Hepatocyte (in vitro differentiated cells): ENCODE measurements around the gene DNAH5. TPM values are rescaled to one million over a fixed set of nuclear protein-coding genes. Genes with fewer than 3 reads are reported as not detected.
A peak's percentile ranks its signal among the peaks of the same experiment; 100 is the strongest.
"Not testable (repeated sequence)": the region's sequence is repeated elsewhere in the genome, so short reads cannot be mapped to it uniquely, and the experiment has no call there.

Experiments
- DNase-seq: peaks from one replicate; pipeline ENCODE4 v3.0.0-alpha.2; 2016; ENCODE audit warnings: low spot score
- H2AFZ ChIP-seq: fragments of 200-600 bp; sonication (generic); 2 replicates; pipeline ENCODE4 v1.6.0; 2016; ENCODE audit warnings: antibody characterized with exemption, mild to moderate bottlenecking
- H3K27ac ChIP-seq: fragments of 200-600 bp; sonication (generic); 2 replicates; pipeline ENCODE4 v1.5.1; 2016; ENCODE audit warnings: mild to moderate bottlenecking
- H3K27me3 ChIP-seq: fragments of 200-600 bp; sonication (generic); 2 replicates; pipeline ENCODE4 v1.6.1; 2016
- H3K36me3 ChIP-seq: fragments of 200-600 bp; sonication (generic); replicated peaks from 2 replicates; pipeline ENCODE4 v1.5.1; 2016; ENCODE audit warnings: low read depth; ENCODE audit not compliant: insufficient read depth
- H3K4me1 ChIP-seq: fragments of 200-600 bp; sonication (generic); 2 replicates; pipeline ENCODE4 v1.5.1; 2016; ENCODE audit warnings: mild to moderate bottlenecking, moderate library complexity; ENCODE audit not compliant: insufficient read depth
- H3K4me2 ChIP-seq: fragments of 200-600 bp; sonication (generic); 2 replicates; pipeline ENCODE4 v1.6.0; 2016
- H3K4me3 ChIP-seq: fragments of 200-600 bp; sonication (generic); 2 replicates; pipeline ENCODE4 v1.5.1; 2016; ENCODE audit warnings: mild to moderate bottlenecking
- H3K79me2 ChIP-seq: fragments of 200-600 bp; sonication (generic); 2 replicates; pipeline ENCODE4 v1.6.0; 2017; ENCODE audit warnings: mild to moderate bottlenecking
- H3K9me2 ChIP-seq: fragments of 200-600 bp; sonication (generic); replicated peaks from 2 replicates; pipeline ENCODE4 v1.6.0; 2017; ENCODE audit warnings: mild to moderate bottlenecking; ENCODE audit not compliant: insufficient read depth
- H3K9me3 ChIP-seq: fragments of 200-600 bp; sonication (generic); 2 replicates; pipeline ENCODE4 v1.5.1; 2016; ENCODE audit warnings: low read depth, mild to moderate bottlenecking
- H4K20me1 ChIP-seq: fragments of 200-600 bp; sonication (generic); 2 replicates; pipeline ENCODE4 v1.6.0; 2016; ENCODE audit warnings: mild to moderate bottlenecking; ENCODE audit not compliant: insufficient read depth, poor library complexity, severe bottlenecking
- EZH2 ChIP-seq: fragments of 200-600 bp; sonication (generic); IDR thresholded peaks from 2 replicates; pipeline ENCODE4 v1.6.1; 2016; ENCODE audit warnings: antibody characterized with exemption, mild to moderate bottlenecking, borderline replicate concordance
- EZH2phosphoT487 ChIP-seq: fragments of 200-600 bp; sonication (generic); IDR thresholded peaks from one replicate; pipeline ENCODE4 v1.6.1; 2018; ENCODE audit warnings: antibody characterized with exemption, mild to moderate bottlenecking, low read depth, moderate library complexity; ENCODE audit not compliant: unreplicated experiment, severe bottlenecking
- WGBS: methylation state at CpG from one replicate; pipeline ENCODE4 v1.1.6; 2016; ENCODE audit warnings: low lambda C conversion rate; ENCODE audit errors: missing lambda C conversion rate; 5-methylcytosine and 5-hydroxymethylcytosine counted together
- polyA plus RNA-seq: library from polyadenylated mRNA; unstranded; fragments of >200 nt; fragmentation: Nextera tagmentation; extraction: Ambion mirVana; gene quantifications from 2 replicates; pipeline ENCODE4 v1.2.1, GENCODE V29; 2016
- total RNA-seq: library from RNA; depleted of rRNA; stranded (reverse); fragments of >200 nt; gene quantifications from 2 replicates; pipeline ENCODE4 v1.2.3, GENCODE V29; 2014
- TF ChIP-seq, protein P1 (sequence below): fragments of 200-600 bp; sonication (generic); IDR thresholded peaks from 2 replicates; pipeline ENCODE4 v1.5.1; 2016; ENCODE audit warnings: antibody characterized with exemption, mild to moderate bottlenecking; ENCODE audit not compliant: poor library complexity

DNAH5 gene
- total and polyA plus RNA-seq, 2 experiments from 2014 or later, result 0.17 to 0.40 TPM

- no peak overlapping the region for H3K4me3 ChIP-seq
- H3K27me3 ChIP-seq, result no peaks in the 10 kb centered on the region
- H2AFZ ChIP-seq, result no peak overlapping the region
- no peak overlapping the region for H3K4me2 ChIP-seq
- no peaks in the 10 kb centered on the region for H3K36me3 ChIP-seq
- no peak for TF ChIP-seq EZH2phosphoT487
- TF ChIP-seq, protein P1, sequence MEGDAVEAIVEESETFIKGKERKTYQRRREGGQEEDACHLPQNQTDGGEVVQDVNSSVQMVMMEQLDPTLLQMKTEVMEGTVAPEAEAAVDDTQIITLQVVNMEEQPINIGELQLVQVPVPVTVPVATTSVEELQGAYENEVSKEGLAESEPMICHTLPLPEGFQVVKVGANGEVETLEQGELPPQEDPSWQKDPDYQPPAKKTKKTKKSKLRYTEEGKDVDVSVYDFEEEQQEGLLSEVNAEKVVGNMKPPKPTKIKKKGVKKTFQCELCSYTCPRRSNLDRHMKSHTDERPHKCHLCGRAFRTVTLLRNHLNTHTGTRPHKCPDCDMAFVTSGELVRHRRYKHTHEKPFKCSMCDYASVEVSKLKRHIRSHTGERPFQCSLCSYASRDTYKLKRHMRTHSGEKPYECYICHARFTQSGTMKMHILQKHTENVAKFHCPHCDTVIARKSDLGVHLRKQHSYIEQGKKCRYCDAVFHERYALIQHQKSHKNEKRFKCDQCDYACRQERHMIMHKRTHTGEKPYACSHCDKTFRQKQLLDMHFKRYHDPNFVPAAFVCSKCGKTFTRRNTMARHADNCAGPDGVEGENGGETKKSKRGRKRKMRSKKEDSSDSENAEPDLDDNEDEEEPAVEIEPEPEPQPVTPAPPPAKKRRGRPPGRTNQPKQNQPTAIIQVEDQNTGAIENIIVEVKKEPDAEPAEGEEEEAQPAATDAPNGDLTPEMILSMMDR, result no peak
- TF ChIP-seq EZH2, result no peak
- 75% methylated on average over 2 of the region's 2 CpGs for WGBS
- H4K20me1 ChIP-seq, result no peaks in the 10 kb centered on the region
- no peaks in the 10 kb centered on the region for H3K4me1 ChIP-seq
- no peaks in the 10 kb centered on the region for H3K9me3 ChIP-seq
- H3K27ac ChIP-seq, result no peak overlapping the region
- H3K9me2 ChIP-seq, result no peaks in the 10 kb centered on the region
- DNase-seq, result no peak
- H3K79me2 ChIP-seq, result no peaks in the 10 kb centered on the region
Measured at GRCh38 chr5:13816126-13816525, 128.4 kb downstream of the DNAH5 start.

DNA sequence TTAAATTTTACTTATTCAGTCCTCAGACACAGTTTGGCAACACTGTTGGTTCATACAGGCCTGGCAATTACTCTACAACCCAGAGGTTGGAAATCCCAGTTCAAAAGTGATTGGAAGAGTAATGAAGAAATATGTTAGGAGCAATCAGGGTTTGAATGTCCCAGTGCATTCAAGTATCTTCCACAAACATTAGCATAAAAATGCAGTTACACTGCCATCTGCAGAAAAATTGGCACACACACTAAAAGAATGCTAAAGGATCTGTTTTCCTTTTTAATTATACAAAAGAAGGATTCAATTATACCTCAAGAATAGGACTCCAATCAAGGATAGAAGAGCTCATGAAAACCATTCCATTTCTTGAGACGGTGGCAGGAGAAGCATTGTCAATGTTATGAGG lies 130.2 kb downstream of the DNAH5 start:
- no peak overlapping the region for H3K4me2 ChIP-seq
- no peaks in the 10 kb centered on the region for H3K27me3 ChIP-seq
- TF ChIP-seq EZH2phosphoT487, result no peak
- no peak for TF ChIP-seq EZH2
- TF ChIP-seq, protein P1, result peak; percentile 27
- H3K9me2 ChIP-seq, result no peaks in the 10 kb centered on the region
- no peaks in the 10 kb centered on the region for H4K20me1 ChIP-seq
- WGBS, result 75% methylated on average over 1 of the region's 1 CpG
- H2AFZ ChIP-seq, result no peak overlapping the region
- no peak overlapping the region for H3K4me3 ChIP-seq
- no peak overlapping the region for H3K27ac ChIP-seq
- H3K9me3 ChIP-seq, result no peaks in the 10 kb centered on the region
- no peaks in the 10 kb centered on the region for H3K79me2 ChIP-seq
- no peak for DNase-seq
- H3K36me3 ChIP-seq, result no peaks in the 10 kb centered on the region
- H3K4me1 ChIP-seq, result no peaks in the 10 kb centered on the region

DNA sequence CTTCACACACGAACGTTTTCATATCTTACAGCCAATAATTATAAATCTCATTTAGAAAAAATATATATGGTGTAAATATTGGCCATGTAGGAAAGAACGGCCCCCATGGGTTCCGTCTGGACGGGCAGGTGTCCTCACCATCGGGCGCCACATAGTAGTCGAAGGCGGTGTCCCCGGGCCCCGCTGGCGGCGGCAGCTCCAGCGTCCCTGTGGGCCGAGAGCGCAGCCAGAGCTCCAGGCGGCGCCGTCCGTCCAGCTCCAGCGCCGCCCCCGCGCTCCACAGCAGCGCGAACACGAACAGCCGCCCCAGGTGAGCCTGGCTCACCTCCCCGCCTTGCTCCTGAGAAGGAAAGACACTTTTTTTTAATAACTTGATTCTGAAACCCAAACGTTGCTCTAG lies 134.6 kb downstream of the DNAH5 start:
- H2AFZ ChIP-seq, result no peak overlapping the region
- H3K9me3 ChIP-seq, result no peaks in the 10 kb centered on the region
- no peaks in the 10 kb centered on the region for H3K27me3 ChIP-seq
- H3K4me3 ChIP-seq, result no peak overlapping the region
- no peak overlapping the region for H3K27ac ChIP-seq
- DNase-seq, result no peak
- H3K4me1 ChIP-seq, result no peaks in the 10 kb centered on the region
- H3K79me2 ChIP-seq, result no peaks in the 10 kb centered on the region
- no peaks in the 10 kb centered on the region for H3K36me3 ChIP-seq
- H4K20me1 ChIP-seq, result no peaks in the 10 kb centered on the region
- WGBS, result 97% methylated on average over 30 of the region's 30 CpGs
- H3K9me2 ChIP-seq, result no peaks in the 10 kb centered on the region
- TF ChIP-seq, protein P1, result no peak
- TF ChIP-seq EZH2 (no peak), EZH2phosphoT487 (no peak)
- H3K4me2 ChIP-seq, result no peak overlapping the region

GRCh38 chr5:13804336-13804735 lies 140.2 kb downstream of the DNAH5 start:
- no peak overlapping the region for H2AFZ ChIP-seq
- no peak overlapping the region for H3K4me2 ChIP-seq
- 87% methylated on average over 5 of the region's 5 CpGs for WGBS
- H4K20me1 ChIP-seq, result no peaks in the 10 kb centered on the region
- H3K27ac ChIP-seq, result no peak overlapping the region
- H3K36me3 ChIP-seq, result no peaks in the 10 kb centered on the region
- H3K4me3 ChIP-seq, result no peak overlapping the region
- H3K9me3 ChIP-seq, result no peaks in the 10 kb centered on the region
- no peaks in the 10 kb centered on the region for H3K9me2 ChIP-seq
- no peaks in the 10 kb centered on the region for H3K79me2 ChIP-seq
- no peaks in the 10 kb centered on the region for H3K4me1 ChIP-seq
- no peaks in the 10 kb centered on the region for H3K27me3 ChIP-seq
- DNase-seq, result no peak
- TF ChIP-seq, protein P1, result no peak
- TF ChIP-seq EZH2, result no peak
- TF ChIP-seq EZH2phosphoT487, result no peak

GRCh38 chr5:13798569-13798968 lies 145.9 kb downstream of the DNAH5 start:
- DNase-seq, result not testable (repeated sequence)
- 89% methylated on average over 2 of the region's 2 CpGs for WGBS

More at GRCh38 chr5:13798569-13798968, 145.9 kb downstream of the DNAH5 start:
- H3K9me3 ChIP-seq, H3K4me2 ChIP-seq, H2AFZ ChIP-seq, H3K36me3 ChIP-seq, H3K27ac ChIP-seq, H3K79me2 ChIP-seq, H4K20me1 ChIP-seq, H3K4me1 ChIP-seq, H3K27me3 ChIP-seq, H3K9me2 ChIP-seq, H3K4me3 ChIP-seq: not testable (repeated sequence)
